HepG2 (cell line): ENCODE data around the gene NSUN5.

Source experiments
- BORCS8-MEF2B ChIP-seq: sonication (generic); formaldehyde crosslinking; IDR thresholded peaks from 2 replicates; pipeline ENCODE4 v1.8.0; 2022; ENCODE audit warnings: mild to moderate bottlenecking, missing genetic modification reagents
- CEBPB ChIP-seq: IDR thresholded peaks from 2 replicates; pipeline ENCODE4 v1.6.1; 2011; ENCODE audit warnings: low read depth, low read length, improper control_type of control experiment, borderline replicate concordance
- FOXM1 ChIP-seq: sonication (generic); formaldehyde crosslinking; IDR thresholded peaks from 2 replicates; pipeline ENCODE4 v1.5.0; 2020; ENCODE audit warnings: missing genetic modification reagents
- IKZF1 ChIP-seq: fragments of 450-650 bp; IDR thresholded peaks from 2 replicates; pipeline ENCODE4 v1.7.1; 2016
- MAFK ChIP-seq, 2 experiments: IDR thresholded peaks in 1 of 2; conservative IDR thresholded peaks in 1 of 2; 2 replicates each; pipeline ENCODE4 v1.6.1; 2011; ENCODE audit warnings: improper control_type of control experiment in 2 of 2, low read length in 2 of 2
- MTERF4 ChIP-seq: sonication (generic); formaldehyde crosslinking; IDR thresholded peaks from 2 replicates; pipeline ENCODE4 v1.8.0; 2023; ENCODE audit warnings: mild to moderate bottlenecking, missing genetic modification reagents
- TCF7L2 ChIP-seq: IDR thresholded peaks from 2 replicates; pipeline ENCODE4 v1.6.1; 2011; ENCODE audit warnings: mild to moderate bottlenecking, low read depth, low read length, moderate library complexity
- USF2 ChIP-seq, 2 experiments: sonication (generic) in 1 of 2; formaldehyde crosslinking in 1 of 2; IDR thresholded peaks; 2 replicates each; pipeline versions ENCODE4 v1.5.1 to v1.6.1; 2011 to 2020; ENCODE audit warnings: borderline replicate concordance in 1 of 2, low read depth in 1 of 2, low read length in 1 of 2, mild to moderate bottlenecking in 1 of 2, missing genetic modification reagents in 1 of 2, moderate library complexity in 1 of 2
- ZNF256 ChIP-seq: sonication (generic); formaldehyde crosslinking; conservative IDR thresholded peaks from 2 replicates; pipeline ENCODE4 v1.4.0; 2020; ENCODE audit warnings: missing genetic modification reagents
- ZNF354B ChIP-seq: sonication (generic); formaldehyde crosslinking; IDR thresholded peaks from 2 replicates; pipeline ENCODE4 v1.8.0; 2022; ENCODE audit warnings: mild to moderate bottlenecking, missing genetic modification reagents
- ZNF530 ChIP-seq: sonication (generic); formaldehyde crosslinking; IDR thresholded peaks from 2 replicates; pipeline ENCODE4 v1.5.0; 2020; ENCODE audit warnings: low read depth, mild to moderate bottlenecking, missing genetic modification reagents
- ZNF7 ChIP-seq: IDR thresholded peaks from 2 replicates; pipeline ENCODE4 v1.6.1; 2016; ENCODE audit warnings: missing biosample characterization, missing genetic modification reagents

- no peak for TF ChIP-seq FOXM1 (CRISPR knock-in tag)
- TF ChIP-seq MAFK (conservative IDR thresholded peaks at IDR 0.05 in 1 of 2, IDR thresholded peaks at IDR 0.05 in 1 of 2; ENCODE audit: low read length in 2 of 2), result no peak
- TF ChIP-seq USF2 (IDR thresholded peaks at IDR 0.05; ENCODE audit: low read depth, low read length), result no peak
- no peak for TF ChIP-seq USF2 (CRISPR knock-in tag; IDR thresholded peaks at IDR 0.05; ENCODE audit: borderline replicate concordance)
- no peak for TF ChIP-seq BORCS8-MEF2B
- no peak for TF ChIP-seq IKZF1
- TF ChIP-seq TCF7L2, result no peak
- TF ChIP-seq CEBPB, result no peak
- TF ChIP-seq MTERF4 (CRISPR knock-in tag), result no peak
- no peak for TF ChIP-seq ZNF256
- no peak for TF ChIP-seq ZNF7
- TF ChIP-seq ZNF354B (CRISPR knock-in tag), result no peak
- TF ChIP-seq ZNF530 (CRISPR knock-in tag), result no peak
Observed at GRCh38 chr7:73351447-73352167, 43.0 kb upstream of the NSUN5 start.
